Type B pancreatic cell (in vitro differentiated cells): ENCODE data around the gene TNS3. TPM values are rescaled to one million over a fixed set of nuclear protein-coding genes. Genes with fewer than 3 reads are reported as not detected.
A peak's percentile ranks its signal among the peaks of the same experiment; 100 is the strongest.

Experiments used
- DNase-seq: peaks from one replicate; pipeline ENCODE4 v3.0.0; 2021; ENCODE audit warnings: mixed read lengths; ENCODE audit not compliant: unreplicated experiment; ENCODE audit errors: extremely low spot score
- H3K27ac Mint-ChIP-seq: 2 replicates; pipeline ENCODE4 v1.8.0; 2021; ENCODE audit warnings: mild to moderate bottlenecking, mixed read lengths
- H3K27me3 Mint-ChIP-seq: 2 replicates; pipeline ENCODE4 v1.8.0; 2021; ENCODE audit warnings: mixed read lengths
- H3K36me3 Mint-ChIP-seq: 2 replicates; pipeline ENCODE4 v1.8.0; 2021; ENCODE audit warnings: mixed read lengths
- H3K4me1 Mint-ChIP-seq: one replicate; pipeline ENCODE4 v1.8.0; 2021; ENCODE audit warnings: mixed read lengths; ENCODE audit not compliant: unreplicated experiment
- H3K4me3 Mint-ChIP-seq: 2 replicates; pipeline ENCODE4 v1.8.0; 2021; ENCODE audit warnings: mild to moderate bottlenecking, mixed read lengths
- H3K9me3 Mint-ChIP-seq: 2 replicates; pipeline ENCODE4 v1.8.0; 2021; ENCODE audit warnings: mixed read lengths
- CTCF ChIP-seq: fragments of 200-600 bp; sonication (generic); conservative IDR thresholded peaks from 2 replicates; pipeline ENCODE4 v1.5.0; 2021; ENCODE audit warnings: antibody characterized with exemption, mild to moderate bottlenecking
- total RNA-seq: library from RNA; stranded (reverse); gene quantifications from 2 replicates; pipeline ENCODE4 v1.2.1, GENCODE V29; 2021; ENCODE audit warnings: low replicate concordance

Gene TNS3
- total RNA-seq, 1 donor from 2014 or later = 138 TPM

- peaks cover 29% of the 10 kb centered on the region for H3K4me1 Mint-ChIP-seq
- H3K27ac Mint-ChIP-seq = peak overlapping the region; percentile 46
- H3K4me3 Mint-ChIP-seq = peak overlapping the region; percentile 28
- TF ChIP-seq CTCF = no peak
- H3K9me3 Mint-ChIP-seq = no peaks in the 10 kb centered on the region
- H3K27me3 Mint-ChIP-seq = no peaks in the 10 kb centered on the region
- H3K36me3 Mint-ChIP-seq = peaks cover 26% of the 10 kb centered on the region
- DNase-seq = no peak
Measured at GRCh38 chr7:47406801-47407129, 175.1 kb downstream of the TNS3 start.

- Mint-ChIP-seq H3K9me3 (no peaks in the 10 kb centered on the region), H3K4me1 (peaks cover 29% of the 10 kb centered on the region)
Measured at GRCh38 chr7:47405921-47406800, 175.8 kb downstream of the TNS3 start.

GRCh38 chr7:47405286-47405904, 176.5 kb downstream of the TNS3 start:
- peaks cover 29% of the 10 kb centered on the region for H3K4me1 Mint-ChIP-seq

More at GRCh38 chr7:47405921-47406800, 175.8 kb downstream of the TNS3 start:
- Mint-ChIP-seq H3K27me3 (no peaks in the 10 kb centered on the region), H3K4me3 (peak overlapping the region; percentile 28), H3K36me3 (peaks cover 23% of the 10 kb centered on the region), H3K27ac (peak overlapping the region; percentile 46)
- no peak for TF ChIP-seq CTCF
- no peak for DNase-seq

GRCh38 chr7:47404010-47404409, 177.9 kb downstream of the TNS3 start:
- DNase-seq = no peak
- Mint-ChIP-seq H3K9me3 (no peaks in the 10 kb centered on the region), H3K36me3 (peaks cover 35% of the 10 kb centered on the region), H3K27ac (no peak overlapping the region), H3K4me1 (peaks cover 29% of the 10 kb centered on the region), H3K4me3 (no peak overlapping the region), H3K27me3 (no peaks in the 10 kb centered on the region)
- no peak for TF ChIP-seq CTCF

More at GRCh38 chr7:47405286-47405904, 176.5 kb downstream of the TNS3 start:
- TF ChIP-seq CTCF = no peak
- Mint-ChIP-seq H3K27me3 (no peaks in the 10 kb centered on the region), H3K4me3 (no peak overlapping the region), H3K36me3 (peaks cover 22% of the 10 kb centered on the region), H3K9me3 (no peaks in the 10 kb centered on the region), H3K27ac (peak overlapping the region; percentile 31)
- DNase-seq = no peak

- Mint-ChIP-seq H3K36me3 (peaks cover 39% of the 10 kb centered on the region), H3K4me1 (peaks cover 24% of the 10 kb centered on the region), H3K9me3 (no peaks in the 10 kb centered on the region), H3K27me3 (no peaks in the 10 kb centered on the region), H3K27ac (peak overlapping the region; percentile 9), H3K4me3 (no peak overlapping the region)
- no peak for DNase-seq
- no peak for TF ChIP-seq CTCF
Measured at GRCh38 chr7:47402941-47403866, 178.7 kb downstream of the TNS3 start.
